Fibroblast of pulmonary artery (primary cell): Measurements from ENCODE around the gene ZNF469.

Source experiments
- DNase-seq: peaks from one replicate; pipeline ENCODE4 v3.0.0-alpha.2; 2010; ENCODE audit warnings: low read depth
- H3K4me3 ChIP-seq: replicated peaks from 2 replicates; pipeline ENCODE4 v1.5.1; 2011; ENCODE audit warnings: low read depth, mild to moderate bottlenecking, control low read depth, low read length, moderate library complexity
- CTCF ChIP-seq: IDR thresholded peaks from 2 replicates; pipeline ENCODE4 v1.5.1; 2011; ENCODE audit warnings: mild to moderate bottlenecking, control low read depth, low read length, inconsistent platforms; ENCODE audit errors: missing control alignments

The ZNF469 gene

GRCh38 chr16:88389621-88390160 is 6.9 kb downstream of the ZNF469 start:
- no peak for TF ChIP-seq CTCF
- no peak overlapping the region for H3K4me3 ChIP-seq
- no peak for DNase-seq

- DNase-seq: no peak
- no peak overlapping the region for H3K4me3 ChIP-seq
- TF ChIP-seq CTCF: no peak
Measured at GRCh38 chr16:88390265-88390664, 7.5 kb downstream of the ZNF469 start.

GRCh38 chr16:88390735-88391134 is 8.0 kb downstream of the ZNF469 start:
- H3K4me3 ChIP-seq: no peak overlapping the region
- DNase-seq: no peak

GRCh38 chr16:88391144-88391850 is 8.5 kb downstream of the ZNF469 start:
- H3K4me3 ChIP-seq: no peak overlapping the region
- DNase-seq: no peak
- no peak for TF ChIP-seq CTCF

More at GRCh38 chr16:88390735-88391134, 8.0 kb downstream of the ZNF469 start:
- no peak for TF ChIP-seq CTCF

- TF ChIP-seq CTCF: no peak
- H3K4me3 ChIP-seq: no peak overlapping the region
- no peak for DNase-seq
Measured at GRCh38 chr16:88392111-88392510, 9.4 kb downstream of the ZNF469 start.

- H3K4me3 ChIP-seq: no peak overlapping the region
- TF ChIP-seq CTCF: no peak
- DNase-seq: no peak
Measured at GRCh38 chr16:88392616-88393015, 9.9 kb downstream of the ZNF469 start.

- DNase-seq: no peak
- TF ChIP-seq CTCF: no peak
- no peak overlapping the region for H3K4me3 ChIP-seq
Measured at GRCh38 chr16:88393034-88393433, 10.3 kb downstream of the ZNF469 start.
